ENCODE measurements around the gene HOMER2. TPM values are rescaled to one million over a fixed set of nuclear protein-coding genes. Genes with fewer than 3 reads are reported as not detected.

The HOMER2 gene
- total and polyA plus RNA-seq, 2 experiments from 2014 or later = 5.9 to 14.5 TPM

DNA sequence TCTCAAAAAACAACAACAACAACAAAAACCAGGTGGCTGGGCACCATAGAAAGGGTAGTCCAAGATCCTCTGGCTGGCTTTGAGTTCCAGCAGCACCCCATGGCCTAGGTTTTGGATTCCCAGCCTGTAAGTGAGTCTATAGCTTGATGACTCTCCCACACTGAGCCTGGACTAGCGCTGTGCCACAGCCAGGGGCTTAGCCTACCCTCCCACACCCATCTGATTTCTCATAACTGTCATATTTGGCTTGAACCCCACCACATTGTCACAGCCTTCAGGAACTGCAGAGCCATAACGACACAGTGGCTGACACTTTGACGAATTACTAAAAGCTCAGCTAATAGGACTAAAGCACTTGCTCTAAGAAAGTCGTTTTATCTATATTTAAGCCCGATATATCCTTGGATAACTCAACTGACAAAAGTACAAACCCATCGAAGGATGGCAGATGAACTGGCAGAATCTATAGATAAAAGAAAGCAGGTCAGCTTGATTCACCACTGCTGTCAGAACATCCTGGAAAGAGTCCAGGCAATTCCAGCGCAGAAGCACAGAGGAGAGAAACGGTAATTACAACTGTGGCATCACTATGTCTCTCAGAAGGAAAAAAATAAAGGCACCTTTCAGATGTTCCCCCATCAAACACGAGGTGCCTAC, 62.1 kb downstream of the HOMER2 start:
- no peaks in the 10 kb centered on the region for H3K27me3 ChIP-seq
- H3K79me2 ChIP-seq = no peaks in the 10 kb centered on the region
- H3K36me3 ChIP-seq (replicated peaks; ENCODE audit: insufficient read depth, low read depth) = no peaks in the 10 kb centered on the region
- H3K9me3 ChIP-seq (ENCODE audit: low read depth) = no peaks in the 10 kb centered on the region
- H2AFZ ChIP-seq = no peak overlapping the region
- H4K20me1 ChIP-seq (ENCODE audit: insufficient read depth, poor library complexity, severe bottlenecking) = no peaks in the 10 kb centered on the region
- 74% methylated on average over 9 of the region's 9 CpGs for WGBS (ENCODE audit: low lambda C conversion rate, missing lambda C conversion rate)
- H3K4me3 ChIP-seq = no peak overlapping the region
- H3K27ac ChIP-seq = no peak overlapping the region
- DNase-seq (ENCODE audit: low spot score) = no peak
- no peaks in the 10 kb centered on the region for H3K9me2 ChIP-seq (replicated peaks; ENCODE audit: insufficient read depth)
- no peak for TF ChIP-seq EZH2phosphoT487 (IDR thresholded peaks at IDR 0.05; ENCODE audit: low read depth, severe bottlenecking, unreplicated experiment)
- TF ChIP-seq EZH2 (IDR thresholded peaks at IDR 0.05; ENCODE audit: borderline replicate concordance) = no peak
- TF ChIP-seq, protein P1, sequence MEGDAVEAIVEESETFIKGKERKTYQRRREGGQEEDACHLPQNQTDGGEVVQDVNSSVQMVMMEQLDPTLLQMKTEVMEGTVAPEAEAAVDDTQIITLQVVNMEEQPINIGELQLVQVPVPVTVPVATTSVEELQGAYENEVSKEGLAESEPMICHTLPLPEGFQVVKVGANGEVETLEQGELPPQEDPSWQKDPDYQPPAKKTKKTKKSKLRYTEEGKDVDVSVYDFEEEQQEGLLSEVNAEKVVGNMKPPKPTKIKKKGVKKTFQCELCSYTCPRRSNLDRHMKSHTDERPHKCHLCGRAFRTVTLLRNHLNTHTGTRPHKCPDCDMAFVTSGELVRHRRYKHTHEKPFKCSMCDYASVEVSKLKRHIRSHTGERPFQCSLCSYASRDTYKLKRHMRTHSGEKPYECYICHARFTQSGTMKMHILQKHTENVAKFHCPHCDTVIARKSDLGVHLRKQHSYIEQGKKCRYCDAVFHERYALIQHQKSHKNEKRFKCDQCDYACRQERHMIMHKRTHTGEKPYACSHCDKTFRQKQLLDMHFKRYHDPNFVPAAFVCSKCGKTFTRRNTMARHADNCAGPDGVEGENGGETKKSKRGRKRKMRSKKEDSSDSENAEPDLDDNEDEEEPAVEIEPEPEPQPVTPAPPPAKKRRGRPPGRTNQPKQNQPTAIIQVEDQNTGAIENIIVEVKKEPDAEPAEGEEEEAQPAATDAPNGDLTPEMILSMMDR (IDR thresholded peaks at IDR 0.05; ENCODE audit: poor library complexity) = no peak
- no peak overlapping the region for H3K4me2 ChIP-seq
- no peaks in the 10 kb centered on the region for H3K4me1 ChIP-seq (ENCODE audit: insufficient read depth)

DNA sequence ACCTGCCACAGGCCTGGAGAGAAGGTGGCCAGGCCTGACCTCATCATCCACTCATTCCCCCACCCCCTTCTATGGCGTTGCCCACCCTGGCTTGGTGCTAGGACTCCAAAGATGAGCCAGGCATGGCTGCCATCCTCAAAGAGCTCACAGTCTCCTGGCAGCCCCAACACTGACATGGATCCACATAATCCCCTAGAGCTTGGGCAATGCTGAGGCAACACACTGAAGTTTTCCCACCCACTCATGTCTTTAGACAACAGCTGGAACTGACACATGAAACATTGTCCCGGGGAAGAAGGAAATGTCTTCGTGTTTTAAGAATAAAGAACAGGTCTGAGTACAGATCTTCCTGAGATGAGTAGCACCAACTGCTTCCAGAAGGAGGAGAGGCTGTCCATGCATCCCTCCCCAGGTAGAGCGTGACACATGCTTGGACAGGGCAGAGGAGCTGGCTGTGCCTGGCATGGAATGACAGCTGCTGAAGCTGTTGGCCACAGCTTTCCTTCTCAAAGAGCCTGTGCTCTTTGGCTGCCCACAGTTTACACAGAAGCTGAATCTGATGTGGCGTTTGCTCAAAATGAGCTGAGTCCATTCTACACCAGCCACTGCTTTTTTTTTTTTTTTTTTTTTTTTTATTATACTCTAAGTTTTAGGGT, 70.1 kb downstream of the HOMER2 start:
- Histone ChIP-seq H3K36me3 (replicated peaks; ENCODE audit: insufficient read depth, low read depth) (no peaks in the 10 kb centered on the region), H4K20me1 (ENCODE audit: insufficient read depth, poor library complexity, severe bottlenecking) (no peaks in the 10 kb centered on the region), H3K27me3 (no peaks in the 10 kb centered on the region), H3K79me2 (no peaks in the 10 kb centered on the region), H3K4me2 (no peak overlapping the region), H2AFZ (no peak overlapping the region), H3K9me2 (replicated peaks; ENCODE audit: insufficient read depth) (no peaks in the 10 kb centered on the region), H3K9me3 (ENCODE audit: low read depth) (no peaks in the 10 kb centered on the region), H3K4me1 (ENCODE audit: insufficient read depth) (no peaks in the 10 kb centered on the region), H3K27ac (no peak overlapping the region), H3K4me3 (no peak overlapping the region)
- TF ChIP-seq EZH2 (IDR thresholded peaks at IDR 0.05; ENCODE audit: borderline replicate concordance) = no peak
- TF ChIP-seq EZH2phosphoT487 (IDR thresholded peaks at IDR 0.05; ENCODE audit: low read depth, severe bottlenecking, unreplicated experiment) = no peak
- TF ChIP-seq, protein P1 (IDR thresholded peaks at IDR 0.05; ENCODE audit: poor library complexity) = no peak
- WGBS (ENCODE audit: low lambda C conversion rate, missing lambda C conversion rate) = 95% methylated on average over 5 of the region's 5 CpGs
- DNase-seq (ENCODE audit: low spot score) = no peak

DNA sequence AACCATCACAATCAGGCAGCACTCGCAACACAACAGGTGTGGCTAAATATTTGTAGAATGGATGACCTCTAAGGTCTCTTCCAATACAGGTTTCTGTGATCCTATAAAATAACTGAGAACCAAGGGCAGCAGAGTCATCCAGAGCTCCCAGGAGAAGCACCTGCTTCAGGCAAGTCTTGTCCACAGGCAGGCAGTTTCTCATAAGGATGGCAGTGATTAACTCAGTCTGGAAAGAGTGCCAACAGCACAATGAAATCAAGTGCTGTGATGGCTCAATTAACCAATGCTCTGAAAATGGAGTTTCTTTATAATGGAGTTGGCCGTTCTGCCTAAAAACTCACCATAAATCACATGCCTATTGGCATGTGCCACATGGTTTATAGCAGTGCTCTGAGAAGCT, 70.8 kb downstream of the HOMER2 start:
- Histone ChIP-seq H3K79me2 (no peaks in the 10 kb centered on the region), H3K36me3 (replicated peaks; ENCODE audit: insufficient read depth, low read depth) (no peaks in the 10 kb centered on the region), H3K9me2 (replicated peaks; ENCODE audit: insufficient read depth) (no peaks in the 10 kb centered on the region), H2AFZ (no peak overlapping the region), H3K27ac (no peak overlapping the region), H3K4me2 (no peak overlapping the region), H3K4me1 (ENCODE audit: insufficient read depth) (no peaks in the 10 kb centered on the region), H3K9me3 (ENCODE audit: low read depth) (no peaks in the 10 kb centered on the region), H3K4me3 (no peak overlapping the region), H3K27me3 (no peaks in the 10 kb centered on the region), H4K20me1 (ENCODE audit: insufficient read depth, poor library complexity, severe bottlenecking) (no peaks in the 10 kb centered on the region)
- no peak for TF ChIP-seq EZH2phosphoT487 (IDR thresholded peaks at IDR 0.05; ENCODE audit: low read depth, severe bottlenecking, unreplicated experiment)
- TF ChIP-seq, protein P1 (IDR thresholded peaks at IDR 0.05; ENCODE audit: poor library complexity) = no peak
- TF ChIP-seq EZH2 (IDR thresholded peaks at IDR 0.05; ENCODE audit: borderline replicate concordance) = no peak
- WGBS (ENCODE audit: low lambda C conversion rate, missing lambda C conversion rate) = 90% methylated on average over 2 of the region's 2 CpGs
- DNase-seq (ENCODE audit: low spot score) = no peak

Data from hepatocyte (in vitro differentiated cells).